GM12878 (cell line): ENCODE results near the gene ARHGAP1. TPM values are rescaled to one million over a fixed set of nuclear protein-coding genes. Genes with fewer than 3 reads are reported as not detected.
A peak's percentile ranks its signal among the peaks of the same experiment; 100 is the strongest.

Experiments used
- ASH2L ChIP-seq: fragments of 300-600, 200-600 bp; sonication (generic); IDR thresholded peaks from 2 replicates; pipeline ENCODE4 v1.6.1; 2017; ENCODE audit warnings: low read depth, mild to moderate bottlenecking, borderline replicate concordance
- CEBPB ChIP-seq, 2 experiments: fragments of 150-350 bp in 1 of 2; IDR thresholded peaks; 2 replicates each; pipeline ENCODE4 v1.6.1; 2012 to 2014; ENCODE audit warnings: low read depth in 2 of 2, low read length in 2 of 2, borderline replicate concordance in 1 of 2, inconsistent platforms in 1 of 2
- CREB1 ChIP-seq: IDR thresholded peaks from 2 replicates; pipeline ENCODE4 v1.6.1; 2012; ENCODE audit warnings: low read depth, mild to moderate bottlenecking, inconsistent platforms
- EGR1 ChIP-seq, 2 experiments: IDR thresholded peaks; 1 replicate in 1 of 2; 2 replicates in 1 of 2; pipeline ENCODE4 v1.6.1; 2011 to 2012; ENCODE audit warnings: low read depth in 2 of 2, low read length in 2 of 2, borderline replicate concordance in 1 of 2, mild to moderate bottlenecking in 1 of 2, moderate library complexity in 1 of 2
- EP300 ChIP-seq, 2 experiments: fragments of 150-350 bp in 1 of 2; IDR thresholded peaks; 2 replicates each; pipeline ENCODE4 v1.6.1; 2011 to 2012; ENCODE audit warnings: low read depth in 2 of 2, low read length in 2 of 2, borderline replicate concordance in 1 of 2, improper control_type of control experiment in 1 of 2, inconsistent platforms in 1 of 2; ENCODE audit not compliant: control insufficient read depth in 1 of 2
- IKZF2 ChIP-seq, 2 experiments: fragments of 450-650 bp; IDR thresholded peaks; 2 replicates each; pipeline ENCODE4 v1.6.1; 2017; ENCODE audit warnings: mild to moderate bottlenecking in 2 of 2, moderate library complexity in 2 of 2
- JUNB ChIP-seq: IDR thresholded peaks from 2 replicates; pipeline ENCODE4 v1.6.1; 2016; ENCODE audit warnings: antibody characterized with exemption, mild to moderate bottlenecking
- LARP7 ChIP-seq: fragments of 450-650 bp; IDR thresholded peaks from 2 replicates; pipeline ENCODE4 v1.6.1; 2017; ENCODE audit warnings: mild to moderate bottlenecking
- MTA2 ChIP-seq: fragments of 450-650 bp; IDR thresholded peaks from 2 replicates; pipeline ENCODE4 v1.6.1; 2016; ENCODE audit warnings: low read depth, mild to moderate bottlenecking, moderate library complexity
- MTA3 ChIP-seq: IDR thresholded peaks from 2 replicates; pipeline ENCODE4 v1.6.1; 2012; ENCODE audit warnings: low read length, inconsistent platforms, borderline replicate concordance
- PAX5 ChIP-seq: IDR thresholded peaks from 2 replicates; pipeline ENCODE4 v1.6.1; 2011; ENCODE audit warnings: low read depth, low read length, borderline replicate concordance
- PAX8 ChIP-seq: fragments of 450-650 bp; IDR thresholded peaks from 2 replicates; pipeline ENCODE4 v1.6.1; 2017; ENCODE audit warnings: mild to moderate bottlenecking, moderate library complexity
- POU2F2 ChIP-seq: IDR thresholded peaks from 3 replicates; pipeline ENCODE4 v1.6.1; 2011; ENCODE audit warnings: low read depth, mild to moderate bottlenecking, low read length, borderline replicate concordance
- RB1 ChIP-seq: fragments of 450-650 bp; formaldehyde crosslinking; IDR thresholded peaks from 2 replicates; pipeline ENCODE4 v1.6.1; 2017; ENCODE audit warnings: mild to moderate bottlenecking, borderline replicate concordance
- SMC3 ChIP-seq: IDR thresholded peaks from 2 replicates; pipeline ENCODE4 v1.6.1; 2011; ENCODE audit warnings: low read length, improper control_type of control experiment, borderline replicate concordance
- SREBF1 ChIP-seq: IDR thresholded peaks from 2 replicates; pipeline ENCODE4 v1.6.1; 2012; ENCODE audit warnings: mild to moderate bottlenecking, low read length
- STAT3 ChIP-seq: IDR thresholded peaks from 2 replicates; pipeline ENCODE4 v1.6.1; 2011; ENCODE audit warnings: low read depth, low read length, improper control_type of control experiment
- polyA plus RNA-seq, 11 experiments: library from polyadenylated mRNA; depleted of rRNA in 4 of 11; unstranded in 6 of 11; stranded (reverse) in 5 of 11; fragments of >200 nt; fragmentation: Nextera tagmentation in 4 of 11; fragmentation: Illumina TruSeq in 1 of 11; extraction: Ambion mirVana in 4 of 11; extraction: Trizol in 1 of 11; gene quantifications; 1 replicate in 1 of 11; 2 replicates in 10 of 11; pipeline versions ENCODE4 v1.2.1 to v1.2.3, GENCODE V29; 2011 to 2016; ENCODE audit warnings: inconsistent platforms in 2 of 11, missing spikeins in 2 of 11, low read depth in 1 of 11
- total RNA-seq, 4 experiments: library from RNA; depleted of rRNA in 3 of 4; stranded (reverse); fragments of >200 nt in 3 of 4; fragmentation: Illumina TruSeq in 1 of 4; extraction: Trizol in 1 of 4; gene quantifications; 2 replicates each; pipeline versions ENCODE4 v1.2.1 to v1.2.3, GENCODE V29; 2013 to 2021
- TF ChIP-seq, protein P1 (sequence below): fragments of 450-650 bp; conservative IDR thresholded peaks from 2 replicates; pipeline ENCODE4 v1.6.1; 2017; ENCODE audit warnings: mild to moderate bottlenecking, moderate library complexity
- TF ChIP-seq, protein P2 (sequence below): IDR thresholded peaks from 2 replicates; pipeline ENCODE4 v1.6.1; 2011; ENCODE audit warnings: borderline replicate concordance, low read depth, mild to moderate bottlenecking, moderate library complexity, mixed read lengths, low read length; ENCODE audit not compliant: insufficient read depth; ENCODE audit errors: extremely low read length
- TF ChIP-seq, protein P3 (sequence below): IDR thresholded peaks from 2 replicates; pipeline ENCODE4 v1.6.1; 2012; ENCODE audit warnings: improper control_type of control experiment, low read depth, low read length; ENCODE audit not compliant: insufficient replicate concordance

The ARHGAP1 gene
- total and polyA plus RNA-seq, 10 of the 15 experiments (the other 5 are each of a cell fraction or from before 2014, with no cell fraction given), result 4.3 to 45.5 (median 23.2) TPM

DNA sequence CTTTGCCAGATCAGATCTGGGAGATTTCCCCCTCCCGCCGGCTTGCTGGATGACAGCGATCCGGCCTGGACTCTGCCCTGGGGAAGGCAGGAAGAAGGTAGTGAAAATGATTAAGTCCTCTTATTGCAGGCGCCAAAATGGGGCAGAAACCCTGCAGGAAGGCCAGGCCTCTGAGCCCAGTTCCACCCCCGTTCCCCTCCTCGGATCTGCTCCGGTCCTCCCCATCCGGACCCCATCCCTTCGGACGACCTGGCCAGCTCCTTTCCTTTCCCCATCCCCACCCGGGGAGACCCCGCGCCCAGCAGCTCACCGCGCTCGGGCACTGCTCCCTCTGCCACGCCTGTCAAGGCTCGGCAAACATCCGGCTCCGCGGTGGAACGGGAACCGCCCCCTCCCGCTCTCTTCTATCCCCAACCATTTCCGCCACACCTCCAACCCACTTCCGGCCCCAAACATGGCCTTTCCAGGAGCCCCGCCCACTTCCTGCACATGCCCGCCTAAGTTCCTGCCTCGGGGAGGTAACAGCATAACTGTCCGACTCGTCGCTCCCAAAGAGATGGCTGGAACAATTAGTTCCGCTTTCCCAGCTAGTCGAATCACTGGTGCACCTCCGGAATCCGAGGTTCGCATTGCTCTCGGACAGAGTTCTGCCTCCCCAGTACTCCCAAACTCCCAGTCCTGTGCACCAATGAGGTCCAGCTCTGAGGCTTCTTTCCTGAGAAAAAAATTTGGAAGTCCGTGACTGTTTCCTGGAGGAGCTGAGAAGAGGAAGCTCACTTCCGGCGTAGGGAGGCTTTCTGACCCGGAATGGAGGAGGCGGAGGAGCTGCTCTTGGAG, at the start of gene ARHGAP1, which contains the start of gene ZNF408 (continued):
- TF ChIP-seq, protein P1, sequence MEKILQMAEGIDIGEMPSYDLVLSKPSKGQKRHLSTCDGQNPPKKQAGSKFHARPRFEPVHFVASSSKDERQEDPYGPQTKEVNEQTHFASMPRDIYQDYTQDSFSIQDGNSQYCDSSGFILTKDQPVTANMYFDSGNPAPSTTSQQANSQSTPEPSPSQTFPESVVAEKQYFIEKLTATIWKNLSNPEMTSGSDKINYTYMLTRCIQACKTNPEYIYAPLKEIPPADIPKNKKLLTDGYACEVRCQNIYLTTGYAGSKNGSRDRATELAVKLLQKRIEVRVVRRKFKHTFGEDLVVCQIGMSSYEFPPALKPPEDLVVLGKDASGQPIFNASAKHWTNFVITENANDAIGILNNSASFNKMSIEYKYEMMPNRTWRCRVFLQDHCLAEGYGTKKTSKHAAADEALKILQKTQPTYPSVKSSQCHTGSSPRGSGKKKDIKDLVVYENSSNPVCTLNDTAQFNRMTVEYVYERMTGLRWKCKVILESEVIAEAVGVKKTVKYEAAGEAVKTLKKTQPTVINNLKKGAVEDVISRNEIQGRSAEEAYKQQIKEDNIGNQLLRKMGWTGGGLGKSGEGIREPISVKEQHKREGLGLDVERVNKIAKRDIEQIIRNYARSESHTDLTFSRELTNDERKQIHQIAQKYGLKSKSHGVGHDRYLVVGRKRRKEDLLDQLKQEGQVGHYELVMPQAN, result peak; percentile 79
- TF ChIP-seq RB1 (peak; percentile 92; the same call in 1 of the 2 replicates), ASH2L (peak; percentile 91), IKZF2 (IDR thresholded peaks at IDR 0.05) (peak; percentile 100), LARP7 (peak; percentile 57), MTA3 (no peak; the same call in 1 of the 2 replicates), CREB1 (peak; percentile 67), JUNB (no peak), STAT3 (0 out of 2 replicates have a peak, but pooled peaks have one; percentile 67), EP300 (IDR thresholded peaks at IDR 0.05; ENCODE audit: borderline replicate concordance in 1 of 2, control insufficient read depth in 1 of 2, low read depth in 2 of 2, low read length in 2 of 2) (no peak), PAX8 (peak; percentile 77), POU2F2 (peak; percentile 66), MTA2 (peak; percentile 76), EGR1 (IDR thresholded peaks at IDR 0.05; ENCODE audit: borderline replicate concordance in 1 of 2, low read depth in 2 of 2, low read length in 2 of 2) (no peak; a peak in 2 of 3 replicates), PAX5 (no peak), SREBF1 (no peak), SMC3 (no peak), CEBPB (IDR thresholded peaks at IDR 0.05; ENCODE audit: borderline replicate concordance in 1 of 2, low read depth in 2 of 2, low read length in 2 of 2) (no peak)
- TF ChIP-seq, protein P2, sequence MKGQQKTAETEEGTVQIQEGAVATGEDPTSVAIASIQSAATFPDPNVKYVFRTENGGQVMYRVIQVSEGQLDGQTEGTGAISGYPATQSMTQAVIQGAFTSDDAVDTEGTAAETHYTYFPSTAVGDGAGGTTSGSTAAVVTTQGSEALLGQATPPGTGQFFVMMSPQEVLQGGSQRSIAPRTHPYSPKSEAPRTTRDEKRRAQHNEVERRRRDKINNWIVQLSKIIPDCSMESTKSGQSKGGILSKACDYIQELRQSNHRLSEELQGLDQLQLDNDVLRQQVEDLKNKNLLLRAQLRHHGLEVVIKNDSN, result peak; percentile 45
- TF ChIP-seq, protein P3, sequence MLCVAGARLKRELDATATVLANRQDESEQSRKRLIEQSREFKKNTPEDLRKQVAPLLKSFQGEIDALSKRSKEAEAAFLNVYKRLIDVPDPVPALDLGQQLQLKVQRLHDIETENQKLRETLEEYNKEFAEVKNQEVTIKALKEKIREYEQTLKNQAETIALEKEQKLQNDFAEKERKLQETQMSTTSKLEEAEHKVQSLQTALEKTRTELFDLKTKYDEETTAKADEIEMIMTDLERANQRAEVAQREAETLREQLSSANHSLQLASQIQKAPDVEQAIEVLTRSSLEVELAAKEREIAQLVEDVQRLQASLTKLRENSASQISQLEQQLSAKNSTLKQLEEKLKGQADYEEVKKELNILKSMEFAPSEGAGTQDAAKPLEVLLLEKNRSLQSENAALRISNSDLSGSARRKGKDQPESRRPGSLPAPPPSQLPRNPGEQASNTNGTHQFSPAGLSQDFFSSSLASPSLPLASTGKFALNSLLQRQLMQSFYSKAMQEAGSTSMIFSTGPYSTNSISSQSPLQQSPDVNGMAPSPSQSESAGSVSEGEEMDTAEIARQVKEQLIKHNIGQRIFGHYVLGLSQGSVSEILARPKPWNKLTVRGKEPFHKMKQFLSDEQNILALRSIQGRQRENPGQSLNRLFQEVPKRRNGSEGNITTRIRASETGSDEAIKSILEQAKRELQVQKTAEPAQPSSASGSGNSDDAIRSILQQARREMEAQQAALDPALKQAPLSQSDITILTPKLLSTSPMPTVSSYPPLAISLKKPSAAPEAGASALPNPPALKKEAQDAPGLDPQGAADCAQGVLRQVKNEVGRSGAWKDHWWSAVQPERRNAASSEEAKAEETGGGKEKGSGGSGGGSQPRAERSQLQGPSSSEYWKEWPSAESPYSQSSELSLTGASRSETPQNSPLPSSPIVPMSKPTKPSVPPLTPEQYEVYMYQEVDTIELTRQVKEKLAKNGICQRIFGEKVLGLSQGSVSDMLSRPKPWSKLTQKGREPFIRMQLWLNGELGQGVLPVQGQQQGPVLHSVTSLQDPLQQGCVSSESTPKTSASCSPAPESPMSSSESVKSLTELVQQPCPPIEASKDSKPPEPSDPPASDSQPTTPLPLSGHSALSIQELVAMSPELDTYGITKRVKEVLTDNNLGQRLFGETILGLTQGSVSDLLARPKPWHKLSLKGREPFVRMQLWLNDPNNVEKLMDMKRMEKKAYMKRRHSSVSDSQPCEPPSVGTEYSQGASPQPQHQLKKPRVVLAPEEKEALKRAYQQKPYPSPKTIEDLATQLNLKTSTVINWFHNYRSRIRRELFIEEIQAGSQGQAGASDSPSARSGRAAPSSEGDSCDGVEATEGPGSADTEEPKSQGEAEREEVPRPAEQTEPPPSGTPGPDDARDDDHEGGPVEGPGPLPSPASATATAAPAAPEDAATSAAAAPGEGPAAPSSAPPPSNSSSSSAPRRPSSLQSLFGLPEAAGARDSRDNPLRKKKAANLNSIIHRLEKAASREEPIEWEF, result no peak
